GM12874 (cell line): ENCODE measurements around the gene STAC2.

ENCODE experiments used
- CTCF ChIP-seq: IDR thresholded peaks from 2 replicates; pipeline ENCODE4 v1.5.1; 2011; ENCODE audit warnings: low read depth, mild to moderate bottlenecking, control low read depth, low read length, moderate library complexity; ENCODE audit not compliant: insufficient read depth

The STAC2 gene

GRCh38 chr17:39195568-39196160 lies 30.1 kb downstream of the STAC2 start:
- no peak for TF ChIP-seq CTCF

- TF ChIP-seq CTCF, result no peak
These were observed 30.7 kb downstream of the STAC2 start for GRCh38 chr17:39194985-39195524.

GRCh38 chr17:39194089-39194984 lies 31.4 kb downstream of the STAC2 start:
- no peak for TF ChIP-seq CTCF

- no peak for TF ChIP-seq CTCF
These were observed 32.4 kb downstream of the STAC2 start for GRCh38 chr17:39193346-39193745.

- TF ChIP-seq CTCF, result no peak
These were observed 32.8 kb downstream of the STAC2 start for GRCh38 chr17:39192901-39193300.

- no peak for TF ChIP-seq CTCF
These were observed 33.8 kb downstream of the STAC2 start for GRCh38 chr17:39191750-39192510.
